Sigmoid colon (tissue), 4 donors: ENCODE data around the gene CCDC78.

Experiments used
- EP300 ChIP-seq, 4 donors: sonication (generic); formaldehyde crosslinking; IDR thresholded peaks; one replicate each; pipeline ENCODE4 v1.6.1; 2017; ENCODE audit warnings: antibody characterized with exemption in 4 of 4
- TF ChIP-seq, protein P1 (sequence below), 4 experiments: fragments of 450-650 bp in 3 of 4; fragments of 200-600 bp in 1 of 4; IDR thresholded peaks; one replicate each; pipeline ENCODE4 v1.5.1; 2016 to 2019; ENCODE audit warnings: antibody characterized with exemption in 4 of 4, mild to moderate bottlenecking in 3 of 4, moderate library complexity in 2 of 4

DNA sequence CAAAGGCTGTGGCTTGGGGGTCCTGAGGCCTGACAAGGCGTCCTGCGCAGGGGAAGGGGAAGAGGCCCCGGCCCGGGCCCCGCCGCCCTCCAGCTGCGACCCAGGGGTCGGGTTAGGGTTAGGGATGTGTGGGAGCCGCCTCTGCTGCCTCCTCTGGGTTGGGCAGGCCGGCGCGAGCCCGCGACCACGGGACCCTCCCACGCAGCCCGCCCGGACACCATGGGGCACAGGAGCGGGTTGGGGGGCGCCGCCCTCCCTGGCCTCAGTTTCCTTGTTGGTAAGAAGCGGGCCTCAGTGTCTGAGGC lies 14.2 kb upstream of the CCDC78 start:
- TF ChIP-seq, protein P1, sequence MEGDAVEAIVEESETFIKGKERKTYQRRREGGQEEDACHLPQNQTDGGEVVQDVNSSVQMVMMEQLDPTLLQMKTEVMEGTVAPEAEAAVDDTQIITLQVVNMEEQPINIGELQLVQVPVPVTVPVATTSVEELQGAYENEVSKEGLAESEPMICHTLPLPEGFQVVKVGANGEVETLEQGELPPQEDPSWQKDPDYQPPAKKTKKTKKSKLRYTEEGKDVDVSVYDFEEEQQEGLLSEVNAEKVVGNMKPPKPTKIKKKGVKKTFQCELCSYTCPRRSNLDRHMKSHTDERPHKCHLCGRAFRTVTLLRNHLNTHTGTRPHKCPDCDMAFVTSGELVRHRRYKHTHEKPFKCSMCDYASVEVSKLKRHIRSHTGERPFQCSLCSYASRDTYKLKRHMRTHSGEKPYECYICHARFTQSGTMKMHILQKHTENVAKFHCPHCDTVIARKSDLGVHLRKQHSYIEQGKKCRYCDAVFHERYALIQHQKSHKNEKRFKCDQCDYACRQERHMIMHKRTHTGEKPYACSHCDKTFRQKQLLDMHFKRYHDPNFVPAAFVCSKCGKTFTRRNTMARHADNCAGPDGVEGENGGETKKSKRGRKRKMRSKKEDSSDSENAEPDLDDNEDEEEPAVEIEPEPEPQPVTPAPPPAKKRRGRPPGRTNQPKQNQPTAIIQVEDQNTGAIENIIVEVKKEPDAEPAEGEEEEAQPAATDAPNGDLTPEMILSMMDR (IDR thresholded peaks at IDR 0.05), result no peak
- no peak for TF ChIP-seq EP300 (IDR thresholded peaks at IDR 0.05)
